22Rv1 (cell line): Measurements from ENCODE around the gene DAAM2.

ENCODE experiments used
- CTCF ChIP-seq: fragments of 450-650 bp; IDR thresholded peaks from 2 replicates; pipeline ENCODE4 v1.5.1; 2017; ENCODE audit warnings: mild to moderate bottlenecking
- ZFX ChIP-seq: fragments of 450-650 bp; IDR thresholded peaks from 2 replicates; pipeline ENCODE4 v1.6.1; 2017; ENCODE audit warnings: antibody characterized with exemption, borderline replicate concordance

GRCh38 chr6:39801456-39802251 lies 9.5 kb downstream of the DAAM2 start:
- no peak for TF ChIP-seq CTCF
- TF ChIP-seq ZFX, result no peak
